ENCODE results near the gene APBB2.

DNA sequence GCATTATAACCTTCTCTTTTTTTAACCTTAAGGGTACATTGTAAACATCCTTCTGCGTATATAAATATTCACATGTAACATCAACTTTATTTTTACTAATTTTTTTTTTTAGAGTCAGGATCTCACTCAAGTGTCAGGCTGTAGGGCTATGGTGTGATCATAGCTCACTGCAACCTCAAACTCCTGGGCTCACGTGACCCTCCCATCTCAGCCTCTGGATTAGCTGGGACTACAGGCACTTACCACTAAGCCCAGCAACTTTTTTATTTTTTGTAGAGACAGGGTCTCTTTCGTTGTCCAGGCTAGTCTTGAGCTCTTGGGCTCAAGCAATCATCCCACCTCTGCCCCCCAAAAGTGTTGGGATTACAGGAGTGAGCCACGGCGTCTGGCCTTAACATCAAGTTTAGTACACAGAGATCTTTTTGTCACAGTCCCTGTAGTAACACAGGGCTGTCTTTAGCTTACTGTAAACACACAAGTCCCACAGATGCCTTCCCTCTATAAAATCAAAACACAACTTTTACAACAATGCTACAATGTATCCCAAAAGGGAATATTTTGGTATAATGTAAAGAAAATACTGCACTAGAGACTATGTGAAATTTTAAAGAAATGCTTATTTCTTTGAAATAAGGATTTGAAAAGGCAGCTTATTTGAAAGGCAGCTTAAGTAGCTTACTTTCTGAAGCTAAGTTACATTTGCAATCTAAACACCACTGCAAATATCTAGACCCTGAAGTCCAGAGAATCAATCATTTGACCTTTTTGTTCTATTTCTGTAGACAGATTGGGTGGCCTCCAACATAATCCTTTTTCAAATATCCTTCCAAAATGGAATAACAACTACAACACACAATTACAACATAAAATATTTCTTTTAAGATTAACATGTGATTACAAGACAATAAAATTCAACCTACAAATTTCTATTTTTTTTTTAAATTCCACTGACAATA is 116.0 kb downstream of the APBB2 start:
- TF ChIP-seq, protein P1, sequence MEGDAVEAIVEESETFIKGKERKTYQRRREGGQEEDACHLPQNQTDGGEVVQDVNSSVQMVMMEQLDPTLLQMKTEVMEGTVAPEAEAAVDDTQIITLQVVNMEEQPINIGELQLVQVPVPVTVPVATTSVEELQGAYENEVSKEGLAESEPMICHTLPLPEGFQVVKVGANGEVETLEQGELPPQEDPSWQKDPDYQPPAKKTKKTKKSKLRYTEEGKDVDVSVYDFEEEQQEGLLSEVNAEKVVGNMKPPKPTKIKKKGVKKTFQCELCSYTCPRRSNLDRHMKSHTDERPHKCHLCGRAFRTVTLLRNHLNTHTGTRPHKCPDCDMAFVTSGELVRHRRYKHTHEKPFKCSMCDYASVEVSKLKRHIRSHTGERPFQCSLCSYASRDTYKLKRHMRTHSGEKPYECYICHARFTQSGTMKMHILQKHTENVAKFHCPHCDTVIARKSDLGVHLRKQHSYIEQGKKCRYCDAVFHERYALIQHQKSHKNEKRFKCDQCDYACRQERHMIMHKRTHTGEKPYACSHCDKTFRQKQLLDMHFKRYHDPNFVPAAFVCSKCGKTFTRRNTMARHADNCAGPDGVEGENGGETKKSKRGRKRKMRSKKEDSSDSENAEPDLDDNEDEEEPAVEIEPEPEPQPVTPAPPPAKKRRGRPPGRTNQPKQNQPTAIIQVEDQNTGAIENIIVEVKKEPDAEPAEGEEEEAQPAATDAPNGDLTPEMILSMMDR (IDR thresholded peaks at IDR 0.05): no peak
- TF ChIP-seq POLR2A (IDR thresholded peaks at IDR 0.05): no peak
